GM12801 (cell line): ENCODE data around the gene PHACTR3.

Experiments used
- TF ChIP-seq, protein P1 (sequence below): IDR thresholded peaks from one replicate; pipeline ENCODE4 v1.5.1; 2011; ENCODE audit warnings: control low read depth; ENCODE audit not compliant: insufficient read length; ENCODE audit errors: extremely low read depth

Gene PHACTR3

DNA sequence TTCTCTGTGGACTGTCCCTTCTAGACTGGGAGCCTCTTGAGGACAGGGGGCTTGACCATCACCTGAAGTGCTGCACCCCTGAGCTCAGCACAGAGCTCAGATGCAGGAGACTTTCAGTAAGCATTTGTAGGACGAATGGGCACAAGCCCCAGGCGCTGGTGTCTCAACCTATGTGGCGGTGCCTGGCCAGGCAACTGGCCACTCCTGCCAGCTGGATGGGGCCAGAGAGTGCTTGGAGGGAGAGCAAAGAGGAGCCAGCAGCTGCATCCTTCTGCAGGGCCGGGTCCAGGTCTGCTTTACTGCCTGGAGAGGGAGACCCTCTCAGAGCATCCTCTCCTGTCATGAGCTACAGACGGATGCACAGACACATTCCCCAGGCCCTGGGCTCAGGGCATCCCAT lies 4.5 kb downstream of the PHACTR3 start:
- TF ChIP-seq, protein P1, sequence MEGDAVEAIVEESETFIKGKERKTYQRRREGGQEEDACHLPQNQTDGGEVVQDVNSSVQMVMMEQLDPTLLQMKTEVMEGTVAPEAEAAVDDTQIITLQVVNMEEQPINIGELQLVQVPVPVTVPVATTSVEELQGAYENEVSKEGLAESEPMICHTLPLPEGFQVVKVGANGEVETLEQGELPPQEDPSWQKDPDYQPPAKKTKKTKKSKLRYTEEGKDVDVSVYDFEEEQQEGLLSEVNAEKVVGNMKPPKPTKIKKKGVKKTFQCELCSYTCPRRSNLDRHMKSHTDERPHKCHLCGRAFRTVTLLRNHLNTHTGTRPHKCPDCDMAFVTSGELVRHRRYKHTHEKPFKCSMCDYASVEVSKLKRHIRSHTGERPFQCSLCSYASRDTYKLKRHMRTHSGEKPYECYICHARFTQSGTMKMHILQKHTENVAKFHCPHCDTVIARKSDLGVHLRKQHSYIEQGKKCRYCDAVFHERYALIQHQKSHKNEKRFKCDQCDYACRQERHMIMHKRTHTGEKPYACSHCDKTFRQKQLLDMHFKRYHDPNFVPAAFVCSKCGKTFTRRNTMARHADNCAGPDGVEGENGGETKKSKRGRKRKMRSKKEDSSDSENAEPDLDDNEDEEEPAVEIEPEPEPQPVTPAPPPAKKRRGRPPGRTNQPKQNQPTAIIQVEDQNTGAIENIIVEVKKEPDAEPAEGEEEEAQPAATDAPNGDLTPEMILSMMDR, result no peak

DNA sequence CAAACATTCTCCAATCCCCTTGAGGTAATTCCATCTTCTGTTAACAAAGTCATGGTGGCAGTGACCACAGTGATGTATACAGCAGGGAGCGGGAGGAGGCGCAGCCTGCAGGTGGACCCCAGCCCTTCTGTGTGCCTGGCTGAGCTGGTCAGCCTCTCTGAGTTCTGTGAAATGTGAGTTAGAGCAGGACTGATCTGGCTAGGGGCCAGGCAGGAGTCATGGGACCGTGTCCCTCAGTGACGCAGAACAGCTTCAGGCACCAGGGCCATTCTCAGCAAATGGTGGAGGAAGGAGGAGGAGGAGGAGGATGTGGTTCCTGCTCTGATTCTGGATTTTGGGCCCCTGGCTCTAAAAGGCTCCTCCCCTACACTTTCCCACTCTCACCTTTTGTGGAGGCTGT lies 6.9 kb downstream of the PHACTR3 start:
- TF ChIP-seq, protein P1, result no peak

DNA sequence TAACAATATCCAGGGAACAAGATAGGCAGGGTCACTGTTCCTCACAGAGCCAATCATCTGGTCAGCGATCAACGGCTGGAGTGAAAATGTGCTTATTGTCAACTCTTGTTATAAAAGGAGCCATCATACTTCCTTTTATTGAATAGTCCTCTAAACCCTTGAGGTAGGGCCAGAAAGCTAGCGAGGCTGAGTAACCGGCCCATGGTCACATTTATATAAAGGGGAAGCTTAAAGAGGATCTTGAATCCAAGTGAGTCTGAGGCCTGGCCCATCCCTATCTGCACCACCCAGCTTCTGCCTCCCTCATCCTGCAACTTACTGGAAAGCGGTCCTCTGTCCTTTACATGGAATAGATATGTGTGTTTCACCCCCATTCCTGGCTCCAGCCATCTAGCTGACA lies 9.5 kb downstream of the PHACTR3 start:
- TF ChIP-seq, protein P1, result no peak

DNA sequence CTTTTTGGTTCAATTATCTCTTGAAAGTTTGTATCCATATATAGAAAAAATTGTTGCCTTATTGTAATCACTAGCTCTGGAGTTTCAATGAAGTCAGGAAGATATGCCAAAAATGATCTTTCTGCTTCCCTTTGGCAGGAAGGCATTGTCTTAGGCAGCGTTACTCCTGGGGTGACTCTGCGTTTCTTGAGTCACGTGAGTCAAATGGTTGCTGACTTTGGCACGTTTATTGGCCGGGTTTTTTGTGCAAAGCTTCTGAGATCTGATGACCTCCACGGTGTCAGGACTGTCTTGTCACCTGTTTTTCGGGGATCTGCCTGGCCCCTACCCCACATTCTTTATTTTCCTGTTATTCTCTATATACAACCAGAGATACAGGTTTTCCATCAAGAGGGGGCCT lies 10.4 kb downstream of the PHACTR3 start:
- TF ChIP-seq, protein P1, result no peak

DNA sequence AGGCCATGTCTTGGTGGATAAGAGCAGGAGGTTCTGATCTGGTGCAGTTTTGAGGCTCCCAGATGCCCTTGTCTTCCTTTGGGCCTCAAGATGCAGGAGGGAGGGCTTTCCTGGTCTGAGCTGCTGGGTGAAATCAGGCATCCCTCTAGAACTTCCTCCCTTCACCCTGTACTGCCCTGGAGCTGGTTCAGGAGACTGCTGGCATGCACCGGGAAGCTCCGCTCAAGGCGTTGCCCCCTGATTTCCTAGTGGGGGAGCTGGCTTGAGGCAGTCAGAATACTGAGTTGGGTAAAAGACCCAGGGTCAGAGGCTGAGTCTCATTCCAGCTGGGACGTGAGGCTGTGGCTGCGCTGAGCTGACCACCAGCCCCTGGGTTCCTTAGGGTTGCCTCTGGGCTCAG lies 12.0 kb downstream of the PHACTR3 start:
- TF ChIP-seq, protein P1, result no peak

DNA sequence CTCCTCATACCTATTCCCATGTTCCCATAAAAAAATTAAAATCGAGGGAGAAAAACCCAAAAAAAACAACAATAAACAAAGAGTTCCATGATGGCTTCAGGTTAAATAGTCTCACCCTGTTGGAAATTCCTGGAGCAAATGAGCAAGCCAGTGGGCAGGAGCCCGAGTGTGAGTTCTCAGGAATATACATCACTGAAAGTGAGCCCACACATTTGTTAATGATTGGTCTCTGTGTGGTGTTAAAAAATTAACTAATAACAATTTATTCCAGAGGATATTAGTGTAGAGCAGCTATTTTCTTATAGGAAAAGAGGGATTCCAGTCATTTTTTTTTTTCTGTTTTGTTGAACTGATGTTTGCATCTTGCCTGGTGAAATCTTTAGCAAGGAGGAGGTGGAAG lies 12.9 kb downstream of the PHACTR3 start:
- TF ChIP-seq, protein P1, result no peak

DNA sequence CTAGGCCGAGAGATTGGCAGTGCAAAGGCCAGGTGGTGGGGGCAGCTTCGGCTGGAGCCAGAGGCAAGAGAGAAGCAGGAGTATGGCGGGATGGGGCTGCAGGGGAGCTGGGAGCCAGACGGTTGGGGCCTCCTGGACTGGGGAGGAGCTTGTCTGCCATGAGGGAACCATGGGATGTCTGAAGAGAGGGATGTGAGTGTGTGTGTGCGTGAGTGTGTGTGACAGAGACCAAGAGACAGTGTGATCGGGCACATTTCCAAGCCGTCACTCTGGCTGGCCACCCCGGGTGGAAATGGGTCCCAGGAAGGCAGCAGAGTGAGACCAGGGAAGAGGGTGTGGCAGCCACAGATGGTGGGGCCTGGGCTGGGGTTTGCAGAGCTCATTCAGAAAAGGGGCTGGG lies 13.8 kb downstream of the PHACTR3 start:
- TF ChIP-seq, protein P1, result no peak
